Liver (tissue), 9 donors: Measurements from ENCODE around the gene LYSMD1. TPM values are rescaled to one million over a fixed set of nuclear protein-coding genes. Genes with fewer than 3 reads are reported as not detected.

Experiments
- DNase-seq: peaks from one replicate; pipeline ENCODE4 v3.0.0-alpha.2; 2017; ENCODE audit warnings: low spot score
- H3K27ac ChIP-seq, 2 donors: one replicate each; pipeline ENCODE4 v1.7.0; 2013; ENCODE audit warnings: inconsistent platforms in 2 of 2, low read length in 2 of 2, control low read depth in 1 of 2, low read depth in 1 of 2, mild to moderate bottlenecking in 1 of 2
- H3K27me3 ChIP-seq, 4 donors: one replicate each; pipeline versions ENCODE4 v1.6.1 to v1.7.0; 2013; ENCODE audit warnings: low read length in 3 of 4, inconsistent platforms in 1 of 4, mild to moderate bottlenecking in 1 of 4, moderate library complexity in 1 of 4; ENCODE audit not compliant: control insufficient read depth in 4 of 4, insufficient read depth in 4 of 4
- H3K36me3 ChIP-seq, 4 donors: one replicate each; pipeline versions ENCODE4 v1.6.1 to v1.7.0; 2013; ENCODE audit warnings: low read length in 3 of 4, mild to moderate bottlenecking in 3 of 4, low read depth in 1 of 4, moderate library complexity in 1 of 4; ENCODE audit not compliant: control insufficient read depth in 4 of 4, insufficient read depth in 3 of 4
- H3K4me1 ChIP-seq, 4 donors: one replicate each; pipeline versions ENCODE4 v1.6.1 to v1.7.0; 2013; ENCODE audit warnings: low read length in 3 of 4, mild to moderate bottlenecking in 3 of 4, moderate library complexity in 1 of 4; ENCODE audit not compliant: control insufficient read depth in 4 of 4, insufficient read depth in 4 of 4
- H3K4me3 ChIP-seq, 3 donors: one replicate each; pipeline versions ENCODE4 v1.6.1 to v1.7.0; 2013; ENCODE audit warnings: low read length in 3 of 3, control low read depth in 1 of 3, low read depth in 1 of 3, mild to moderate bottlenecking in 1 of 3
- H3K9ac ChIP-seq, 2 donors: one replicate each; pipeline ENCODE4 v1.7.0; 2013; ENCODE audit warnings: low read length in 2 of 2, mild to moderate bottlenecking in 2 of 2, moderate library complexity in 2 of 2, control low read depth in 1 of 2, low read depth in 1 of 2
- H3K9me3 ChIP-seq, 4 donors: one replicate each; pipeline versions ENCODE4 v1.6.1 to v1.7.0; 2013; ENCODE audit warnings: low read length in 3 of 4; ENCODE audit not compliant: control insufficient read depth in 4 of 4
- ATF3 ChIP-seq: IDR thresholded peaks from 2 replicates; pipeline ENCODE4 v1.6.1; 2016; ENCODE audit warnings: antibody characterized with exemption
- CTCF ChIP-seq: fragments of 150-350 bp; IDR thresholded peaks from 2 replicates; pipeline ENCODE4 v1.5.1; 2017; ENCODE audit warnings: improper control_type of control experiment, low read depth, low read length; ENCODE audit not compliant: missing input control
- EGR1 ChIP-seq, 2 donors: IDR thresholded peaks; 2 replicates each; pipeline ENCODE4 v1.6.1; 2016 to 2018; ENCODE audit warnings: antibody characterized with exemption in 2 of 2, low read depth in 2 of 2
- FOXA1 ChIP-seq: IDR thresholded peaks from 2 replicates; pipeline ENCODE4 v1.6.1; 2016; ENCODE audit warnings: antibody characterized with exemption
- FOXA2 ChIP-seq: IDR thresholded peaks from 2 replicates; pipeline ENCODE4 v1.6.1; 2016; ENCODE audit warnings: antibody characterized with exemption
- GABPA ChIP-seq, 2 donors: IDR thresholded peaks in 1 of 2; conservative IDR thresholded peaks in 1 of 2; 2 replicates each; pipeline ENCODE4 v1.6.1; 2016; ENCODE audit warnings: antibody characterized with exemption in 2 of 2, mild to moderate bottlenecking in 1 of 2, moderate library complexity in 1 of 2
- HNF4A ChIP-seq, 2 donors: conservative IDR thresholded peaks; 2 replicates each; pipeline ENCODE4 v1.6.1; 2016; ENCODE audit warnings: antibody characterized with exemption in 2 of 2, mild to moderate bottlenecking in 2 of 2
- HNF4G ChIP-seq: IDR thresholded peaks from 2 replicates; pipeline ENCODE4 v1.6.1; 2016; ENCODE audit warnings: antibody characterized with exemption
- JUND ChIP-seq, 2 donors: IDR thresholded peaks; 2 replicates each; pipeline ENCODE4 v1.6.1; 2016; ENCODE audit warnings: antibody characterized with exemption in 2 of 2
- MAX ChIP-seq: IDR thresholded peaks from 2 replicates; pipeline ENCODE4 v1.6.1; 2016; ENCODE audit warnings: antibody characterized with exemption
- NR2F2 ChIP-seq: IDR thresholded peaks from 2 replicates; pipeline ENCODE4 v1.6.1; 2016; ENCODE audit warnings: antibody characterized with exemption
- RXRA ChIP-seq, 2 donors: IDR thresholded peaks; 2 replicates each; pipeline ENCODE4 v1.6.1; 2017 to 2018; ENCODE audit warnings: antibody characterized with exemption in 2 of 2, mild to moderate bottlenecking in 1 of 2
- SP1 ChIP-seq: IDR thresholded peaks from 2 replicates; pipeline ENCODE4 v1.6.1; 2018; ENCODE audit warnings: antibody characterized with exemption, mild to moderate bottlenecking
- TAF1 ChIP-seq: conservative IDR thresholded peaks from 2 replicates; pipeline ENCODE4 v1.6.1; 2016; ENCODE audit warnings: antibody characterized with exemption, mild to moderate bottlenecking
- WGBS: extraction: QIAGEN DNeasy Blood & Tissue Kit; methylation state at CpG from one replicate; pipeline ENCODE4 v1.1.7; 2013; 5-methylcytosine and 5-hydroxymethylcytosine counted together
- polyA plus RNA-seq, 2 donors: library from polyadenylated mRNA; stranded (reverse) in 1 of 2; unstranded in 1 of 2; fragments of 200-250 nt in 1 of 2; fragments of >200 nt in 1 of 2; fragmentation: Nextera tagmentation in 1 of 2; extraction: Ambion mirVana in 1 of 2; gene quantifications; one replicate each; pipeline versions ENCODE4 v1.2.1 to v1.2.3, GENCODE V29; 2013 to 2015
- total RNA-seq, 2 donors: library from RNA; depleted of rRNA; stranded (reverse); fragments of >200 nt; gene quantifications; one replicate each; pipeline ENCODE4 v1.2.3, GENCODE V29; 2014
- TF ChIP-seq, protein P1 (sequence below): IDR thresholded peaks from 2 replicates; pipeline ENCODE4 v1.6.1; 2016; ENCODE audit warnings: antibody characterized with exemption
- TF ChIP-seq, protein P2 (sequence below): IDR thresholded peaks from 2 replicates; pipeline ENCODE4 v1.6.1; 2016; ENCODE audit warnings: antibody characterized with exemption, mild to moderate bottlenecking
- donor health status: healthy.
- donor health status: healthy.
- donor health status: healthy.
- donor health status: healthy.
- donor health status: healthy.

Gene LYSMD1
- total and polyA plus RNA-seq, 4 donors, result 2.8 to 5.3 (median 3.9) TPM

DNA sequence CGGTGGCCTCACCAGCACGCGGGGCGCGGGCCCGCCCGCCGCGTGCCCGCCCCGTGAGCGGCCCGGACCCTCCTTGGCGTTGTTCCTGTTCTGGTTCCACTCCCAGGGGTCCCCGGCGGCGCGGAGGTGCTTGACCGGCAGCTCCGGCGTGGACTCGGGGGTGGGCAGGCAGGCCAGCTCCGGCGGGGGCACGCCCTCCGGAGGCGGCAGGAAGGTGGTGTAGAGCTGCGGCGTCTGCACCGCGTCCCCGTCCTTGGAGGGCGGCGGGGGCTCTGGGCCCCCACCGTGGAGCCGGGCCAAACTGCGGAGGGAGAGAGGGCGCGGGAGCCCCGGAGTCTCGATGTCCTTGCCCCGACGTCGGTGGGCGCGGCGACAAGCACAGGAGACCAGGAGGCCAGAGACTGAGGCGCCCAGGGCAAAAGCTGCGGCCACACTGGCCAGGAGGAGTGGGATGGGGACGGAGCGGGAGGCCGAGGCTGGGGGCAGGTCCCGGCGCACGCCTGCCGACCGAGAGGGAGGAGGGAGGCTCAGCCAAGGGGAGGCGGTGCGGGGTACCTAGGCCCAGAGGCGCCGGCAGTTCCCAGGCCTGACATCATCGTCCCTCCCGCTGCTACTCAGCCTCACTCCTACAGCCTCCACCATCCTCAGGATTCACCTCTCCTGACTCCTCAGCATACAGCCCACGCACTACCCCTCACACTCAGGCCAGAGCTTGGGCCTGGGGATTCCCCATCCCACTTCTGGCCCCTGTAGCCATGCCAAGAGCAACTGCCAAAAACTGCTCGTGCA, 32.5 kb downstream of the LYSMD1 start (continued):
- TF ChIP-seq, protein P1, sequence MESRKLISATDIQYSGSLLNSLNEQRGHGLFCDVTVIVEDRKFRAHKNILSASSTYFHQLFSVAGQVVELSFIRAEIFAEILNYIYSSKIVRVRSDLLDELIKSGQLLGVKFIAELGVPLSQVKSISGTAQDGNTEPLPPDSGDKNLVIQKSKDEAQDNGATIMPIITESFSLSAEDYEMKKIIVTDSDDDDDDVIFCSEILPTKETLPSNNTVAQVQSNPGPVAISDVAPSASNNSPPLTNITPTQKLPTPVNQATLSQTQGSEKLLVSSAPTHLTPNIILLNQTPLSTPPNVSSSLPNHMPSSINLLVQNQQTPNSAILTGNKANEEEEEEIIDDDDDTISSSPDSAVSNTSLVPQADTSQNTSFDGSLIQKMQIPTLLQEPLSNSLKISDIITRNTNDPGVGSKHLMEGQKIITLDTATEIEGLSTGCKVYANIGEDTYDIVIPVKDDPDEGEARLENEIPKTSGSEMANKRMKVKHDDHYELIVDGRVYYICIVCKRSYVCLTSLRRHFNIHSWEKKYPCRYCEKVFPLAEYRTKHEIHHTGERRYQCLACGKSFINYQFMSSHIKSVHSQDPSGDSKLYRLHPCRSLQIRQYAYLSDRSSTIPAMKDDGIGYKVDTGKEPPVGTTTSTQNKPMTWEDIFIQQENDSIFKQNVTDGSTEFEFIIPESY, result no peak
- TF ChIP-seq CTCF (no peak), HNF4G (no peak)

- H3K27ac ChIP-seq, result no peak overlapping the region
- no peak overlapping the region for H3K4me3 ChIP-seq
- peaks cover 0 to 10% (median 4%) of the 10 kb centered on the region in 4 donors for H3K36me3 ChIP-seq
- WGBS, result 81% methylated on average over 74 of the region's 74 CpGs
- H3K9ac ChIP-seq, result no peak overlapping the region
- no peak for DNase-seq
- H3K9me3 ChIP-seq, result no peaks in the 10 kb centered on the region
- no peaks in the 10 kb centered on the region for H3K27me3 ChIP-seq
- no peak for TF ChIP-seq FOXA2
- TF ChIP-seq RXRA (IDR thresholded peaks at IDR 0.05), result no peak
- no peak for TF ChIP-seq EGR1 (IDR thresholded peaks at IDR 0.05; ENCODE audit: low read depth in 2 of 2)
- TF ChIP-seq, protein P1, result no peak
- no peak for TF ChIP-seq MAX
- TF ChIP-seq, protein P2, sequence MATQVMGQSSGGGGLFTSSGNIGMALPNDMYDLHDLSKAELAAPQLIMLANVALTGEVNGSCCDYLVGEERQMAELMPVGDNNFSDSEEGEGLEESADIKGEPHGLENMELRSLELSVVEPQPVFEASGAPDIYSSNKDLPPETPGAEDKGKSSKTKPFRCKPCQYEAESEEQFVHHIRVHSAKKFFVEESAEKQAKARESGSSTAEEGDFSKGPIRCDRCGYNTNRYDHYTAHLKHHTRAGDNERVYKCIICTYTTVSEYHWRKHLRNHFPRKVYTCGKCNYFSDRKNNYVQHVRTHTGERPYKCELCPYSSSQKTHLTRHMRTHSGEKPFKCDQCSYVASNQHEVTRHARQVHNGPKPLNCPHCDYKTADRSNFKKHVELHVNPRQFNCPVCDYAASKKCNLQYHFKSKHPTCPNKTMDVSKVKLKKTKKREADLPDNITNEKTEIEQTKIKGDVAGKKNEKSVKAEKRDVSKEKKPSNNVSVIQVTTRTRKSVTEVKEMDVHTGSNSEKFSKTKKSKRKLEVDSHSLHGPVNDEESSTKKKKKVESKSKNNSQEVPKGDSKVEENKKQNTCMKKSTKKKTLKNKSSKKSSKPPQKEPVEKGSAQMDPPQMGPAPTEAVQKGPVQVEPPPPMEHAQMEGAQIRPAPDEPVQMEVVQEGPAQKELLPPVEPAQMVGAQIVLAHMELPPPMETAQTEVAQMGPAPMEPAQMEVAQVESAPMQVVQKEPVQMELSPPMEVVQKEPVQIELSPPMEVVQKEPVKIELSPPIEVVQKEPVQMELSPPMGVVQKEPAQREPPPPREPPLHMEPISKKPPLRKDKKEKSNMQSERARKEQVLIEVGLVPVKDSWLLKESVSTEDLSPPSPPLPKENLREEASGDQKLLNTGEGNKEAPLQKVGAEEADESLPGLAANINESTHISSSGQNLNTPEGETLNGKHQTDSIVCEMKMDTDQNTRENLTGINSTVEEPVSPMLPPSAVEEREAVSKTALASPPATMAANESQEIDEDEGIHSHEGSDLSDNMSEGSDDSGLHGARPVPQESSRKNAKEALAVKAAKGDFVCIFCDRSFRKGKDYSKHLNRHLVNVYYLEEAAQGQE, result no peak
- TF ChIP-seq FOXA1, result no peak
- TF ChIP-seq HNF4G, result no peak
- no peak for TF ChIP-seq TAF1
- no peak for TF ChIP-seq JUND (IDR thresholded peaks at IDR 0.05)
- no peak for TF ChIP-seq SP1
- TF ChIP-seq NR2F2, result no peak
- no peak for TF ChIP-seq GABPA (IDR thresholded peaks at IDR 0.05 in 1 of 2, conservative IDR thresholded peaks at IDR 0.05 in 1 of 2)
- no peak for TF ChIP-seq ATF3
- no peak for TF ChIP-seq HNF4A (conservative IDR thresholded peaks at IDR 0.05)
- TF ChIP-seq CTCF, result no peak
- no peaks in the 10 kb centered on the region for H3K4me1 ChIP-seq
These were observed 33.2 kb downstream of the LYSMD1 start for GRCh38 chr1:151132335-151133017.
